Neural crest cell (in vitro differentiated cells): ENCODE results near the gene MKX. TPM values are rescaled to one million over a fixed set of nuclear protein-coding genes. Genes with fewer than 3 reads are reported as not detected.

Experiments
- DNase-seq: peaks from one replicate; pipeline ENCODE4 v3.0.0; 2021; ENCODE audit warnings: low read depth, mixed read lengths, low spot score
- H3K27ac Mint-ChIP-seq: one replicate; pipeline ENCODE4 v1.8.0; 2021; ENCODE audit warnings: mild to moderate bottlenecking, mixed read lengths; ENCODE audit not compliant: unreplicated experiment
- H3K27me3 Mint-ChIP-seq: 2 replicates; pipeline ENCODE4 v1.8.0; 2021; ENCODE audit warnings: low read depth, mild to moderate bottlenecking, mixed read lengths
- H3K36me3 Mint-ChIP-seq: 2 replicates; pipeline ENCODE4 v1.8.0; 2021; ENCODE audit warnings: low read depth, mild to moderate bottlenecking, mixed read lengths
- H3K4me1 Mint-ChIP-seq: 2 replicates; pipeline ENCODE4 v1.8.0; 2021; ENCODE audit warnings: mixed read lengths
- H3K4me3 Mint-ChIP-seq: one replicate; pipeline ENCODE4 v1.8.0; 2021; ENCODE audit warnings: mild to moderate bottlenecking, mixed read lengths
- H3K9me3 Mint-ChIP-seq: 2 replicates; pipeline ENCODE4 v1.8.0; 2021; ENCODE audit warnings: mixed read lengths
- total RNA-seq: library from RNA; stranded (reverse); gene quantifications from 2 replicates; pipeline ENCODE4 v1.2.1, GENCODE V29; 2021
- TF ChIP-seq, protein P1 (sequence below): fragments of 200-600 bp; sonication (generic); conservative IDR thresholded peaks from 2 replicates; pipeline ENCODE4 v1.5.0; 2021; ENCODE audit warnings: antibody characterized with exemption, mild to moderate bottlenecking

MKX gene
- total RNA-seq, 1 donor from 2014 or later: not detected

- DNase-seq: no peak
- TF ChIP-seq, protein P1, sequence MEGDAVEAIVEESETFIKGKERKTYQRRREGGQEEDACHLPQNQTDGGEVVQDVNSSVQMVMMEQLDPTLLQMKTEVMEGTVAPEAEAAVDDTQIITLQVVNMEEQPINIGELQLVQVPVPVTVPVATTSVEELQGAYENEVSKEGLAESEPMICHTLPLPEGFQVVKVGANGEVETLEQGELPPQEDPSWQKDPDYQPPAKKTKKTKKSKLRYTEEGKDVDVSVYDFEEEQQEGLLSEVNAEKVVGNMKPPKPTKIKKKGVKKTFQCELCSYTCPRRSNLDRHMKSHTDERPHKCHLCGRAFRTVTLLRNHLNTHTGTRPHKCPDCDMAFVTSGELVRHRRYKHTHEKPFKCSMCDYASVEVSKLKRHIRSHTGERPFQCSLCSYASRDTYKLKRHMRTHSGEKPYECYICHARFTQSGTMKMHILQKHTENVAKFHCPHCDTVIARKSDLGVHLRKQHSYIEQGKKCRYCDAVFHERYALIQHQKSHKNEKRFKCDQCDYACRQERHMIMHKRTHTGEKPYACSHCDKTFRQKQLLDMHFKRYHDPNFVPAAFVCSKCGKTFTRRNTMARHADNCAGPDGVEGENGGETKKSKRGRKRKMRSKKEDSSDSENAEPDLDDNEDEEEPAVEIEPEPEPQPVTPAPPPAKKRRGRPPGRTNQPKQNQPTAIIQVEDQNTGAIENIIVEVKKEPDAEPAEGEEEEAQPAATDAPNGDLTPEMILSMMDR: no peak
Measured at GRCh38 chr10:27655296-27655695, 90.3 kb downstream of the MKX start.

DNA sequence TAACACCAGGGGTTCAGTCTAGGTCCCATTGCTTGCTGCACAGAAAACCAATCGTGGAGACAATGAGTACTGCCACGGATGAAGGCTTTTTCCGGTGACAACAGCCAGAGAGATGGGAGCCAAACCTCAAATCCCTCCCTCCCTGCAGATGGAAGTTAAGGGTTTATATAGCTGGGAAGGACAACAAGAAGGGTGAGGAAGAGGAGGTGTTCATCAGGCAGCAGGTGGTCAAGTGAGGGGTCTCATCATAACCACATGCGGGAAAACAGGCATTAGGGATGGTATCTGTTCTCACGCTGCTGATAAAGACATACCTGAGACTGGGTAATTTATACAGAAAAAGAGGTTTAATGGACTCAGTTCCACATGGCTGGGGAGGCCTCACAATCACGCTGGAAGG, 91.3 kb downstream of the MKX start:
- Mint-ChIP-seq H3K27me3 (peaks cover 2% of the 10 kb centered on the region), H3K9me3 (peaks cover 2% of the 10 kb centered on the region), H3K36me3 (no peaks in the 10 kb centered on the region), H3K4me3 (no peak overlapping the region), H3K27ac (no peak overlapping the region), H3K4me1 (no peaks in the 10 kb centered on the region)
- TF ChIP-seq, protein P1: no peak
- no peak for DNase-seq

More at GRCh38 chr10:27655296-27655695, 90.3 kb downstream of the MKX start:
- no peak overlapping the region for H3K4me3 Mint-ChIP-seq
- no peaks in the 10 kb centered on the region for H3K36me3 Mint-ChIP-seq
- H3K27ac Mint-ChIP-seq: no peak overlapping the region
- H3K27me3 Mint-ChIP-seq: peaks cover 2% of the 10 kb centered on the region
- H3K4me1 Mint-ChIP-seq: peaks cover 4% of the 10 kb centered on the region
- H3K9me3 Mint-ChIP-seq: peaks cover 2% of the 10 kb centered on the region

- Mint-ChIP-seq H3K27me3 (no peaks in the 10 kb centered on the region), H3K27ac (no peak overlapping the region), H3K36me3 (no peaks in the 10 kb centered on the region), H3K9me3 (peaks cover 4% of the 10 kb centered on the region), H3K4me3 (no peak overlapping the region), H3K4me1 (no peaks in the 10 kb centered on the region)
- TF ChIP-seq, protein P1: no peak
- DNase-seq: no peak
Measured at GRCh38 chr10:27646604-27647175, 98.9 kb downstream of the MKX start.

DNA sequence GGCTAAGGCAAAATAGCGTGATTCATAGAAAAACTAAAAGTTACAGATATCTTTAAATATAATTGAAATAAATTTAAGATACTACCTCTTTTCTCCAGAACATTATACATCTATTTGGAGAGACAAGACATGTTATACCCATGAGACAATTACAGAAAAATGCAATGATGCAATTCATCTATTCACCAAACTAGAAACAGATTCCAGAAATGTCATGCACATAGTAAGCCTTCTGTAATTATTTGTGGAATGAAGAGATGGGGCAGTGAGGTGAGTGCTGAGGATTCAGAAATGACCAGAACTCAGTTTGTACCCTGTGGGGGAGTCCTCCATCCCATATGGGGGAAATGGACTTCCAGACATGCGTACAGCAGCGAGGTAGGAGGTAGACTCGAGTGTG, 99.4 kb downstream of the MKX start:
- H3K4me1 Mint-ChIP-seq: no peaks in the 10 kb centered on the region
- TF ChIP-seq, protein P1: no peak
- no peaks in the 10 kb centered on the region for H3K27me3 Mint-ChIP-seq
- no peak overlapping the region for H3K4me3 Mint-ChIP-seq
- no peak overlapping the region for H3K27ac Mint-ChIP-seq
- H3K36me3 Mint-ChIP-seq: no peaks in the 10 kb centered on the region
- peaks cover 4% of the 10 kb centered on the region for H3K9me3 Mint-ChIP-seq
- no peak for DNase-seq

DNA sequence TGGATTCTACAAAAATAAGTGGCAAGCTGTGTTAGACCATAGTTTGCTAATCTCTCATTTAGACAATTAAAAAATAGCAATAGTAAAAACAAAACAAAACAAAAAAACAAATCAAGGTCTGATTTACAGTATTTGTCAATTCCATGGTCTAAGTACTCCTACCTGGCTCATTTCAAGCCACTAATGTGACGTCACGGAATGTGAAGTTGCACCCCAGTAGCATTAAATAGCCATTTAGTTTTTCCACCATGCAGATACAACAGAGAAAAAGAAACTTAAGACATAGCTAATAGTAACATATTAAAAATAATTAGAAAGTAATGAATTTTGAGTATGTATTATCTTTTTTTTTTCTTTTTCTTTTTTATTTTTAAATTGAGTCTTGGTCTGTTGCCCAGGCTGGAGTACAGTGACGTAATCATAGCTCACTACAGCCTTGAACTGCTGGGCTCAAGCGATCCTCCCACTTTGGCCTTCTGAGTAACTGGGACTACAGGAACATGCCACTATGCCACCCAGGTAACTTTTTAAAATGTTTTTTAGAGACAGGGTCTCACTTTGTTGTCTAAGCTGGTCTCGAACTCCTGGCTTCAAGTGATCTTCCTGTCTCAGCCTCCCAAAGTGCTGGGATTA, 101.2 kb downstream of the MKX start:
- Mint-ChIP-seq H3K27ac (no peak overlapping the region), H3K9me3 (peaks cover 4% of the 10 kb centered on the region), H3K27me3 (no peaks in the 10 kb centered on the region), H3K4me1 (no peaks in the 10 kb centered on the region), H3K36me3 (no peaks in the 10 kb centered on the region), H3K4me3 (no peak overlapping the region)
- TF ChIP-seq, protein P1: no peak
- DNase-seq: no peak
